Subcutaneous abdominal adipose tissue (tissue), 5 donors: ENCODE data around the gene MRPL2.
A peak's percentile ranks its signal among the peaks of the same experiment; 100 is the strongest.
"Not testable (repeated sequence)": the region's sequence is repeated elsewhere in the genome, so short reads cannot be mapped to it uniquely, and the experiment has no call there.

Experiments
- H3K27ac ChIP-seq: one replicate; pipeline ENCODE4 v1.7.0; 2013; ENCODE audit warnings: low read depth, mild to moderate bottlenecking, inconsistent platforms, low read length, moderate library complexity
- H3K27me3 ChIP-seq, 5 donors: one replicate each; pipeline ENCODE4 v1.7.0; 2013; ENCODE audit warnings: low read length in 5 of 5, inconsistent platforms in 1 of 5; ENCODE audit not compliant: control insufficient read depth in 5 of 5, insufficient read depth in 4 of 5
- H3K36me3 ChIP-seq, 5 donors: one replicate each; pipeline ENCODE4 v1.7.0; 2013; ENCODE audit warnings: low read length in 5 of 5; ENCODE audit not compliant: control insufficient read depth in 5 of 5, insufficient read depth in 5 of 5
- H3K4me1 ChIP-seq, 5 donors: one replicate each; pipeline ENCODE4 v1.7.0; 2013; ENCODE audit warnings: low read length in 5 of 5, mild to moderate bottlenecking in 3 of 5, moderate library complexity in 1 of 5; ENCODE audit not compliant: control insufficient read depth in 5 of 5, insufficient read depth in 5 of 5
- H3K4me3 ChIP-seq, 5 donors: one replicate each; pipeline ENCODE4 v1.7.0; 2013; ENCODE audit warnings: low read length in 5 of 5, low read depth in 1 of 5
- H3K9ac ChIP-seq, 5 donors: one replicate each; pipeline ENCODE4 v1.7.0; 2013; ENCODE audit warnings: low read length in 5 of 5, mild to moderate bottlenecking in 4 of 5, moderate library complexity in 3 of 5
- H3K9me3 ChIP-seq, 5 donors: one replicate each; pipeline ENCODE4 v1.7.0; 2013; ENCODE audit warnings: low read length in 5 of 5; ENCODE audit not compliant: control insufficient read depth in 5 of 5
- donor health status: healthy.
- donor health status: healthy.
- donor health status: healthy.
- donor health status: healthy.
- donor health status: healthy.

MRPL2 gene

DNA sequence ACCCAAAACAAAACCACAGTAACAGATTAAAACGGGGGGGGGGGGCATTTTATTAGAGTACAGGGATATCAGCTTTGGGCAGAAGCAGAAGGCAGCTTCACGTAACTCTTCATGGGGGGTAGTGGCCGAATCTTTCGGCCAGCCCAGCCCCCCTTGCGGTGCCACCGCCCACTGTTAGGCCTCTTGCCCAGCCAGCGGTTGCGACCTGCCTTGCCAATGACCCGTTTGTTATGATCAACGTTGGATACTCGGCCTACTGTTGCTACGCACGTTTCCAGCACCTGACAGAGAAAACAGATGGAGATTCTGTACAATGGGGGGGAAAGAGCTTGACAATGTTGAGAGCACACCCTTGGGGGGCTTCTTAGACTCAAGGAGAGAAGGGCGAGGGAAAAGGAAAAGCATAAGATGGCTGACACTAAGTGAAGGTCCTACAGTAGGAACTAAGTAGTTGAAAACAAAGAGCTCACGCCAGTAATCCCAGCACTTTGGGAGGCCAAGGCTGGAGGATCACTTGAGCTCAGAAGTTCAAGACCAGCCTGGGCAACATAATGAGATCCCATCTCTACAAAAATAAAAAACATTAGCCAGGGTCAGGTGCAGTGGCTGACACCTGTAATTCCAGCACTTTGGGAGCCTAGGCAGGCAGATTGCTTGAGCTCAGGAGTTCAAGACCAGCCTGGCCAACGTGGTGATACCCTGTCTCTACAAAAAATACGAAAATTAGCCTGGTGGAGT, 4.9 kb downstream of the MRPL2 start:
- peaks cover 4 to 43% (median 38%) of the 10 kb centered on the region in 5 donors for H3K4me1 ChIP-seq
- peak overlapping the region; percentile 81 for H3K27ac ChIP-seq
- no peaks in the 10 kb centered on the region for H3K27me3 ChIP-seq
- no peaks in the 10 kb centered on the region for H3K9me3 ChIP-seq
- peak overlapping the region; percentile 66 to 93 (median 79) for H3K4me3 ChIP-seq
- peaks cover 0 to 43% (median 32%) of the 10 kb centered on the region in 5 donors for H3K36me3 ChIP-seq
- peak overlapping the region in 3 of 5 donors; percentile 10 to 93 (median 77) for H3K9ac ChIP-seq

- Histone ChIP-seq H3K27me3 (no peaks in the 10 kb centered on the region), H3K9ac (peak within 1 kb of the TSS; percentile 6 to 93 (median 78)), H3K4me1 (peaks cover 4 to 39% (median 33%) of the 10 kb centered on the region in 5 donors), H3K27ac (peak within 1 kb of the TSS; percentile 81), H3K9me3 (no peaks in the 10 kb centered on the region), H3K4me3 (peak within 1 kb of the TSS; percentile 66 to 93 (median 79)), H3K36me3 (peaks cover 0 to 48% (median 36%) of the 10 kb centered on the region in 5 donors)
Measured at GRCh38 chr6:43053545-43054205, 5.6 kb downstream of the MRPL2 start, which contains the start of gene CUL7. CUL7 (minus strand) TSS chr6:43053851; CDS start chr6:43052788, 1,063 bp downstream.

- peaks cover 1 to 32% (median 26%) of the 10 kb centered on the region in 5 donors for H3K4me1 ChIP-seq
- H3K27me3 ChIP-seq: no peaks in the 10 kb centered on the region
- H3K4me3 ChIP-seq: peak overlapping the region; percentile 61 to 93 (median 79)
Measured at GRCh38 chr6:43052842-43053544, 6.2 kb downstream of the MRPL2 start.

GRCh38 chr6:43052225-43052841, 6.9 kb downstream of the MRPL2 start:
- Histone ChIP-seq H3K27me3 (no peaks in the 10 kb centered on the region), H3K27ac (peak overlapping the region; percentile 81), H3K4me1 (peaks cover 1 to 30% (median 22%) of the 10 kb centered on the region in 5 donors), H3K4me3 (peak overlapping the region in 2 of 5 donors; percentile 61 to 88), H3K9me3 (no peaks in the 10 kb centered on the region), H3K9ac (peak overlapping the region in 2 of 5 donors; percentile 78 to 93), H3K36me3 (peaks cover 0 to 60% (median 39%) of the 10 kb centered on the region in 5 donors)

More at GRCh38 chr6:43052842-43053544, 6.2 kb downstream of the MRPL2 start:
- H3K36me3 ChIP-seq: peaks cover 0 to 54% (median 41%) of the 10 kb centered on the region in 5 donors
- H3K27ac ChIP-seq: peak overlapping the region; percentile 81
- H3K9ac ChIP-seq: peak overlapping the region; percentile 6 to 93 (median 78)
- H3K9me3 ChIP-seq: no peaks in the 10 kb centered on the region

- Histone ChIP-seq H3K4me3 (no peak overlapping the region), H3K36me3 (peaks cover 0 to 66% (median 48%) of the 10 kb centered on the region in 5 donors), H3K27me3 (no peaks in the 10 kb centered on the region), H3K4me1 (peaks cover 1 to 30% (median 22%) of the 10 kb centered on the region in 5 donors), H3K9ac (no peak overlapping the region), H3K9me3 (no peaks in the 10 kb centered on the region), H3K27ac (no peak overlapping the region)
Measured at GRCh38 chr6:43050981-43051380, 8.3 kb downstream of the MRPL2 start.

DNA sequence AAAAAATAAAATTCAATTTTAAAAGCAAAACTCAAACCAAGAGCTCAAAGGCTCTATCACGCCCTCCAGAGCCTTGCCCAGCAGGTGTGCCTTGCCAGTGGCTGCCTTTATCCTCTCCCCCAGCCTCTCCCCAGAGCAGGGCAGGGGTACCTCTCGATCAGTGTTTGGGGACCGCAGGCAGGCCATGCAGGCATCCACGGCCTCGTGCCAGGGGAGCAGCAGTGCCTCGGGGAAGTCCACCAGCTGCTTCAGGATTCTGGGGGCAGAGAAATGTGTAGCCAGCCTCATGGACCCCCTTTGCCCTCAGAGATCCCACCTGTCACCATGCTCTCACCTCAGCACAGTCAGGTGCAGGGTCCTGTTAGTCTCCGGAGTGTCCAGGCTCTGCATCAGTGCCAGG, 11.2 kb downstream of the MRPL2 start:
- peaks cover 0 to 82% (median 64%) of the 10 kb centered on the region in 5 donors for H3K36me3 ChIP-seq
- H3K9me3 ChIP-seq: no peaks in the 10 kb centered on the region
- H3K27me3 ChIP-seq: no peaks in the 10 kb centered on the region
- peaks cover 0 to 19% (median 12%) of the 10 kb centered on the region in 5 donors for H3K4me1 ChIP-seq
- no peak overlapping the region for H3K27ac ChIP-seq
- no peak overlapping the region for H3K9ac ChIP-seq
- no peak overlapping the region for H3K4me3 ChIP-seq

GRCh38 chr6:43045371-43045930, 13.8 kb downstream of the MRPL2 start:
- no peak overlapping the region for H3K4me3 ChIP-seq
- no peak overlapping the region for H3K9ac ChIP-seq
- no peak overlapping the region for H3K27ac ChIP-seq
- H3K36me3 ChIP-seq: peaks cover 0 to 88% (median 74%) of the 10 kb centered on the region in 5 donors
- H3K4me1 ChIP-seq: peaks cover 0 to under 1% (median 0%) of the 10 kb centered on the region in 5 donors
- H3K27me3 ChIP-seq: no peaks in the 10 kb centered on the region
- H3K9me3 ChIP-seq: no peaks in the 10 kb centered on the region

DNA sequence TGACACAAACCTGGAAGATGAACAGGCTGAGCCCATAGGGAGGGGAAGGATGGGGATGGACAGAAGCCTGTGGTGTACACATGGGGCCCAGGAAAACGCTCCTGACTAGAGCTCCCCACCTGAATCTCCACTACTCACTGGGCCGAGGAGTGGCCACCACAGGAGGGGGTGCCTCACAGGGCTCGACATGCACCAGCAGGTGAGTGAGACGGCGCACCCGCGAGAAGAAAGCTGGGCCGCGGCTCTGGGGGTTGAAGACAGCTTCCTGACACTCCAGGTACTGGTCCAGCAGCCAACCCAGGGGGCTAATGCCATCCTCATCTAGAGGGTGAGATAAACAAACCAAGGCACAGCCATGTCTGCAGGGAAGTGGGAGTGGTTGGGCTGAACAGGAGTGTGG, 15.9 kb downstream of the MRPL2 start:
- H3K27ac ChIP-seq: no peak overlapping the region
- peaks cover 0 to 89% (median 78%) of the 10 kb centered on the region in 5 donors for H3K36me3 ChIP-seq
- no peaks in the 10 kb centered on the region for H3K4me1 ChIP-seq
- H3K27me3 ChIP-seq: no peaks in the 10 kb centered on the region
- no peak overlapping the region for H3K4me3 ChIP-seq
- no peak overlapping the region for H3K9ac ChIP-seq
- no peaks in the 10 kb centered on the region for H3K9me3 ChIP-seq

- H3K4me3 ChIP-seq, H3K27me3 ChIP-seq, H3K9ac ChIP-seq, H3K4me1 ChIP-seq, H3K9me3 ChIP-seq, H3K27ac ChIP-seq: not testable (repeated sequence)
- peaks cover 0 to 89% (median 79%) of the 10 kb centered on the region in 5 donors for H3K36me3 ChIP-seq
Measured at GRCh38 chr6:43041475-43041874, 17.8 kb downstream of the MRPL2 start.
